Omental fat pad (tissue), 4 donors: ENCODE results near the gene TBC1D22A. TPM values are rescaled to one million over a fixed set of nuclear protein-coding genes. Genes with fewer than 3 reads are reported as not detected.

Experiments
- ATAC-seq: fragments of 150-250 bp; one replicate; pipeline ENCODE4 v1.9.1; 2016; ENCODE audit warnings: mild to moderate bottlenecking, moderate library complexity; ENCODE audit not compliant: low FRiP score
- DNase-seq: peaks from one replicate; pipeline ENCODE4 v3.0.0-alpha.2; 2019; ENCODE audit warnings: low spot score
- total RNA-seq, 4 donors: library from RNA; depleted of rRNA; stranded (reverse); fragments of >200 nt; gene quantifications; one replicate each; pipeline ENCODE4 v1.1.0, GENCODE V29; 2016
- TF ChIP-seq, protein P1 (sequence below), 3 donors: fragments of 450-650 bp; IDR thresholded peaks; one replicate each; pipeline ENCODE4 v1.5.1; 2016 to 2017; ENCODE audit warnings: antibody characterized with exemption in 3 of 3, mild to moderate bottlenecking in 3 of 3, moderate library complexity in 2 of 3

TBC1D22A gene
- total RNA-seq, 4 donors from 2014 or later, result 21.3 to 31.2 (median 24.5) TPM

DNA sequence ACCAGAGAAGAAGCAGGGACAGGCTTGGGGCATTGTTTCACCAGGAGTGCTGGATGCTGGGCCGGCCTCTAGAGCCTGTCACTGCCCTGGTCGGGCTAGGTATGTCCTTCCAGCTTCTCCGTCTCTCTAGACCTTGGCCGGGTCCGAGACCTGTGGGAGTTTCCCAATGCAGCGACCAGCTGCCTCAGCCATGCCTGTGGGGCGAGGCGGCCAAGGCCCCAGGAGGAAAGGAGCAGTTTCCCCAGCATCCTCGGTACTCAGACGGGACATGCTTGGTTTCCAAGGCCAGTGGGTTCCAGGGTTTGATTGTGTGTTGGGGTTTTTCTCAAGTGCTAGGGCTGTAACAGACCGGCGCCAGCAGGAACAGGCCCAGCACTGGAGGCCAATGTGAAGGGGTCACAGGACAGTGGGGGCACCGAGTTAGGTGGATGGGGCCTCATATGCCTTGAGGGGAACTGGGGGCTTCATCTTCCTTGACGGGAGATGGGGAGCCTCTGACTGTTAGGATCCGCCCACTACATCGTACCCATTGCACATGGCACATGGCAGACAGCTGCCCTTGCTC is 339.0 kb downstream of the TBC1D22A start:
- no peak for DNase-seq
- TF ChIP-seq, protein P1, sequence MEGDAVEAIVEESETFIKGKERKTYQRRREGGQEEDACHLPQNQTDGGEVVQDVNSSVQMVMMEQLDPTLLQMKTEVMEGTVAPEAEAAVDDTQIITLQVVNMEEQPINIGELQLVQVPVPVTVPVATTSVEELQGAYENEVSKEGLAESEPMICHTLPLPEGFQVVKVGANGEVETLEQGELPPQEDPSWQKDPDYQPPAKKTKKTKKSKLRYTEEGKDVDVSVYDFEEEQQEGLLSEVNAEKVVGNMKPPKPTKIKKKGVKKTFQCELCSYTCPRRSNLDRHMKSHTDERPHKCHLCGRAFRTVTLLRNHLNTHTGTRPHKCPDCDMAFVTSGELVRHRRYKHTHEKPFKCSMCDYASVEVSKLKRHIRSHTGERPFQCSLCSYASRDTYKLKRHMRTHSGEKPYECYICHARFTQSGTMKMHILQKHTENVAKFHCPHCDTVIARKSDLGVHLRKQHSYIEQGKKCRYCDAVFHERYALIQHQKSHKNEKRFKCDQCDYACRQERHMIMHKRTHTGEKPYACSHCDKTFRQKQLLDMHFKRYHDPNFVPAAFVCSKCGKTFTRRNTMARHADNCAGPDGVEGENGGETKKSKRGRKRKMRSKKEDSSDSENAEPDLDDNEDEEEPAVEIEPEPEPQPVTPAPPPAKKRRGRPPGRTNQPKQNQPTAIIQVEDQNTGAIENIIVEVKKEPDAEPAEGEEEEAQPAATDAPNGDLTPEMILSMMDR (IDR thresholded peaks at IDR 0.05), result no peak
- no peak for ATAC-seq

DNA sequence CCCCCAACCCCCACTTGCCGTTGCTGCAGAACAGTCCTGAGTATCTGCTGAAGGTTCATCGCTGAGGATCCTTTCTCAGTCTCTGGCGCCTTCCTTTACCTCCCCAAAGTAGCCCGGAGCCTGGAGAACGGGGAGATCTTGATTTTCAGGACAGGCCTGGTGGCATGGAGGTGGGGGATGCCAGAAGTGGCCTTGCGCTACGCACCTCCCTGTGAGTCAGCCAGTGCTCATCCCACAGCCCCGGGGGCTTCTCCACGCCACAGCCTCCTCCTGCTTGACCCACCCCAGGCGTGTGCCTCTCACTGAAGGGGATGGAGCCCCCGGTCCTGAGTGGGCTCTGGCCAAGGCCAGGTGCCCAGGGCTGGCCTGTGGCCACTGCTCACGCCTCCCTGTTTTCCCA is 339.6 kb downstream of the TBC1D22A start:
- ATAC-seq, result no peak
- TF ChIP-seq, protein P1 (IDR thresholded peaks at IDR 0.05), result no peak
- no peak for DNase-seq

DNA sequence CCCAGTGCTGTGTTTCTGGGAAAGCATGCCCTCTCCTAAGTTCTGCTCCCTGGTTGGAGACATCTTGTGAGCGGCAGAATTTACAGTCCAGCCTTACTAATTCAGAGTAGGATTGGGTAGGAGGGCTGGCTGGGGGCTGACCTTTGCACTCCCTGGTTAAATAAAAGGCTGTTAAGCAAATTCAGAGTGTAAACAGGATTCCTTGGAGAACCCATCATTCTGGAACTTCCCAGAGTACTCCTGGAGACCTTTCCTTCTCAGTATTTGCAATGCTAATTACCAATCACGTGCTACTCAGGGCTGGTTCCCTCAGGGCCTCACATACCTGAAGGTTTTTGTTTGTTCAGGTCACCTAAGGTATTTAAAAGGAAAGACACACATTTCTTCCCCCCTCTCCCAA is 340.2 kb downstream of the TBC1D22A start:
- TF ChIP-seq, protein P1 (IDR thresholded peaks at IDR 0.05), result no peak
- ATAC-seq, result no peak
- DNase-seq, result no peak

DNA sequence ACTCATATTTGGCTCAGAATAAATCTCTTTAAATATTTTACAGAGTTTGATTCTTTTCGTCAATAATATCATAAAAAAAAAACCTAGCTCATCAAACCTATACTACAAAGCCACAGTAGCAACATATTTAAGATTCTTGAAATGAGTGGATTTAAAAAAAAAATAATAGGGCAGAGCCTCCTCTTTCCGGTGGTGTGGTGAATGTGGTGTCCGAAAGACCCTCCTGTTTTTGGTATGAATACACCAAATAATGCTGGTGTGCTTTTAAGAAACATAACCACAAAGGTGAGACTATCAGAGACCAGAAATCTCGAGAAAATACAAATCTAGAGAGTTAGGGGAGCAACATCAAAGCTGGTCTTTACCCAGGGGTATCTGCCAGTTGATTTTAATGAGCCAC is 342.6 kb downstream of the TBC1D22A start:
- DNase-seq, result no peak
- ATAC-seq, result no peak
- TF ChIP-seq, protein P1 (IDR thresholded peaks at IDR 0.05), result no peak

- TF ChIP-seq, protein P1 (IDR thresholded peaks at IDR 0.05), result no peak
- no peak for DNase-seq
- no peak for ATAC-seq
These were observed 344.4 kb downstream of the TBC1D22A start for GRCh38 chr22:47106806-47107205.

DNA sequence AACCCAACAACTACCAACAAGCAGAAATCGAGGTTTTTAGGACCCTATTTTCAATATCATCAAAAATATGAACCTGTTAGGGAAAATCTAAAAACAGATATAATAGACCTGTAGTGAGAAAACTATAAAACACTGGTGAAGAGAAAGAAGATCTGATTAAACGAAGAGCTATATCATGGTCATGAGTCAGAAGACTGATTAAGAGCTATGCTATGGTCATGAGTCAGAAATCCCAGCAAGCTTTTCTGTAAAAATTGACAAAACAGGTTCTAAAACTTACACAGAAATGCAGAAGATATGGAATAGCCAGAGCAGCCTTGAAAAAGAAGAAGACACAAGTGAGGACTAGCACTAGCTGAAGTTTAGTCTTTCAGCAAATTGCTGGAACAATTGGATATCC is 345.0 kb downstream of the TBC1D22A start:
- TF ChIP-seq, protein P1 (IDR thresholded peaks at IDR 0.05), result no peak
- ATAC-seq, result peak; percentile 55
- DNase-seq, result no peak

GRCh38 chr22:47110817-47111443 is 348.5 kb downstream of the TBC1D22A start:
- TF ChIP-seq, protein P1 (IDR thresholded peaks at IDR 0.05), result no peak
- no peak for ATAC-seq
- no peak for DNase-seq
